GM12878 (cell line): Measurements from ENCODE around the gene SLC37A1. TPM values are rescaled to one million over a fixed set of nuclear protein-coding genes. Genes with fewer than 3 reads are reported as not detected.

Experiments
- ATAC-seq: fragments of 200-7000 bp; cut with Tn5 transposase; 3 replicates; pipeline ENCODE4 v1.9.1; 2020; ENCODE audit warnings: mild to moderate bottlenecking, moderate library complexity
- BruUV-seq: library from RNA; stranded (reverse); fragments of 400-500 nt; replicated peaks from 2 replicates; lab custom pipeline; 2021; lab: Mats Ljungman, UMichigan
- CTCF ChIA-PET: fragments of 300-600 bp; sonication (Branson Sonifier 250); formaldehyde crosslinking; extraction: SDS; loops from one replicate; lab custom pipeline; 2021; ENCODE audit warnings: inconsistent platforms; lab: Yijun Ruan, JAX
- POLR2A ChIA-PET: fragments of 350-600 bp; formaldehyde crosslinking; extraction: SDS; loops from one replicate; lab custom pipeline; 2021; ENCODE audit warnings: inconsistent platforms; lab: Charles Lee
- RAD21 ChIA-PET: fragments of 300-600 bp; sonication (Branson Sonifier 250); formaldehyde crosslinking; loops from one replicate; lab custom pipeline; 2023; ENCODE audit warnings: antibody characterized with exemption; ENCODE audit not compliant: unreplicated experiment; lab: Charles Lee
- SMC1A ChIA-PET: fragments of 300-600 bp; sonication (Branson Sonifier 250); formaldehyde crosslinking; loops from one replicate; lab custom pipeline; 2023; ENCODE audit not compliant: unreplicated experiment, uncharacterized antibody; lab: Charles Lee
- DNase-seq: peaks from one replicate; pipeline ENCODE4 v3.0.0-alpha.2; 2011; ENCODE audit warnings: low read depth, low spot score
- FAIRE-seq: peaks from 3 replicates; lab custom pipeline; 2011; peaks lifted over from hg19 to GRCh38; lab: Jason Lieb, UNC
- H2AFZ ChIP-seq: 2 replicates; pipeline ENCODE4 v1.6.0; 2011; ENCODE audit warnings: low read depth, low read length, control low read depth; ENCODE audit not compliant: control insufficient read depth
- H3K27ac ChIP-seq: 2 replicates; pipeline ENCODE4 v1.5.1; 2011; ENCODE audit warnings: control low read depth; ENCODE audit not compliant: control insufficient read depth, insufficient read depth
- H3K27me3 ChIP-seq, 2 experiments: replicated peaks in 1 of 2; 2 replicates each; pipeline versions ENCODE4 v1.6.0 to v1.6.1; 2011; ENCODE audit warnings: low read length in 1 of 2; ENCODE audit not compliant: control insufficient read depth in 2 of 2, insufficient read depth in 2 of 2
- H3K36me3 ChIP-seq, 2 experiments: 2 replicates each; pipeline ENCODE4 v1.5.1; 2011; ENCODE audit warnings: low read length in 1 of 2; ENCODE audit not compliant: control insufficient read depth in 2 of 2, insufficient read depth in 2 of 2
- H3K4me1 ChIP-seq: 2 replicates; pipeline ENCODE4 v1.6.1; 2011; ENCODE audit warnings: mild to moderate bottlenecking, low read length, moderate library complexity, mixed read lengths; ENCODE audit not compliant: control insufficient read depth, insufficient read depth
- H3K4me2 ChIP-seq: 2 replicates; pipeline ENCODE4 v1.6.0; 2011; ENCODE audit warnings: control low read depth; ENCODE audit not compliant: control insufficient read depth, insufficient read depth
- H3K4me3 ChIP-seq: fragments of 200-600 bp; sonication (generic); 2 replicates; pipeline ENCODE4 v1.5.1; 2016
- H3K79me2 ChIP-seq: 2 replicates; pipeline ENCODE4 v1.6.0; 2011; ENCODE audit warnings: low read length; ENCODE audit not compliant: control insufficient read depth, insufficient read depth
- H3K9ac ChIP-seq: 2 replicates; pipeline ENCODE4 v1.8.0; 2011; ENCODE audit warnings: low read length, control low read depth, mixed read lengths; ENCODE audit not compliant: control insufficient read depth, insufficient read depth
- H3K9me3 ChIP-seq: replicated peaks from 3 replicates; pipeline ENCODE4 v1.5.1; 2011; ENCODE audit warnings: mild to moderate bottlenecking, low read length; ENCODE audit not compliant: control insufficient read depth, insufficient read depth
- H4K20me1 ChIP-seq: 2 replicates; pipeline ENCODE4 v1.6.0; 2011; ENCODE audit not compliant: control insufficient read depth, insufficient read depth
- ATF7 ChIP-seq: fragments of 450-650 bp; IDR thresholded peaks from 2 replicates; pipeline ENCODE4 v1.6.1; 2016; ENCODE audit warnings: low read depth, mild to moderate bottlenecking
- CEBPB ChIP-seq, 2 experiments: fragments of 150-350 bp in 1 of 2; IDR thresholded peaks; 2 replicates each; pipeline ENCODE4 v1.6.1; 2012 to 2014; ENCODE audit warnings: low read depth in 2 of 2, low read length in 2 of 2, borderline replicate concordance in 1 of 2, inconsistent platforms in 1 of 2
- CTCF ChIP-seq, 3 experiments: IDR thresholded peaks in 2 of 3; conservative IDR thresholded peaks in 1 of 3; 2 replicates each; pipeline ENCODE4 v1.5.1; 2011; ENCODE audit warnings: low read depth in 3 of 3, low read length in 3 of 3, mild to moderate bottlenecking in 3 of 3, control low read depth in 2 of 3, moderate library complexity in 2 of 3, inconsistent platforms in 1 of 3, mixed read lengths in 1 of 3; ENCODE audit not compliant: control insufficient read depth in 2 of 3, insufficient read depth in 1 of 3; ENCODE audit errors: extremely low read depth in 1 of 3
- EP300 ChIP-seq, 2 experiments: fragments of 150-350 bp in 1 of 2; IDR thresholded peaks; 2 replicates each; pipeline ENCODE4 v1.6.1; 2011 to 2012; ENCODE audit warnings: low read depth in 2 of 2, low read length in 2 of 2, borderline replicate concordance in 1 of 2, improper control_type of control experiment in 1 of 2, inconsistent platforms in 1 of 2; ENCODE audit not compliant: control insufficient read depth in 1 of 2
- GATAD2B ChIP-seq: fragments of 450-650 bp; conservative IDR thresholded peaks from 2 replicates; pipeline ENCODE4 v1.6.1; 2017; ENCODE audit warnings: low read depth, mild to moderate bottlenecking, moderate library complexity
- JUNB ChIP-seq: IDR thresholded peaks from 2 replicates; pipeline ENCODE4 v1.6.1; 2016; ENCODE audit warnings: antibody characterized with exemption, mild to moderate bottlenecking
- KLF5 ChIP-seq: fragments of 450-650 bp; IDR thresholded peaks from 2 replicates; pipeline ENCODE4 v1.6.1; 2014; ENCODE audit warnings: mild to moderate bottlenecking; ENCODE audit not compliant: partially characterized antibody
- NFYA ChIP-seq: IDR thresholded peaks from 2 replicates; pipeline ENCODE4 v1.6.1; 2011; ENCODE audit warnings: low read depth, mild to moderate bottlenecking, low read length, improper control_type of control experiment, borderline replicate concordance
- NKRF ChIP-seq: fragments of 450-650 bp; conservative IDR thresholded peaks from 2 replicates; pipeline ENCODE4 v1.6.1; 2017; ENCODE audit warnings: mild to moderate bottlenecking, moderate library complexity
- PBX3 ChIP-seq: IDR thresholded peaks from 2 replicates; pipeline ENCODE4 v1.6.1; 2011; ENCODE audit warnings: mild to moderate bottlenecking, low read depth, low read length, moderate library complexity; ENCODE audit not compliant: insufficient replicate concordance
- SMAD5 ChIP-seq: IDR thresholded peaks from 2 replicates; pipeline ENCODE4 v1.6.1; 2016; ENCODE audit warnings: antibody characterized with exemption, low read depth
- TBL1XR1 ChIP-seq: IDR thresholded peaks from 2 replicates; pipeline ENCODE4 v1.6.1; 2012; ENCODE audit warnings: low read depth, low read length, improper control_type of control experiment
- TCF3 ChIP-seq: IDR thresholded peaks from 2 replicates; pipeline ENCODE4 v1.6.1; 2012; ENCODE audit warnings: low read depth, mild to moderate bottlenecking, low read length, borderline replicate concordance; ENCODE audit not compliant: insufficient read depth
- ZBTB4 ChIP-seq: fragments of 450-650 bp; formaldehyde crosslinking; IDR thresholded peaks from 2 replicates; pipeline ENCODE4 v1.4.0; 2022; ENCODE audit warnings: mild to moderate bottlenecking, moderate library complexity
- WGBS: methylation state at CpG from one replicate; pipeline ENCODE4 v1.1.6; 2016; ENCODE audit warnings: low lambda C conversion rate; ENCODE audit not compliant: insufficient replicate concordance, insufficient coverage; ENCODE audit errors: missing lambda C conversion rate; 5-methylcytosine and 5-hydroxymethylcytosine counted together
- in situ Hi-C: fragments of 300-500 bp; cut with MboI; formaldehyde crosslinking; loops from 9 replicates; pipeline ENCODE4 v1.14.3; 2018; ENCODE audit warnings: mixed read lengths
- intact Hi-C: fragments of 100-400 bp; cut with micrococcal nuclease; formaldehyde crosslinking; loops from one replicate; pipeline ENCODE4 v1.14.2; 2022; ENCODE audit not compliant: unreplicated experiment
- polyA plus RNA-seq, 11 experiments: library from polyadenylated mRNA; depleted of rRNA in 4 of 11; unstranded in 6 of 11; stranded (reverse) in 5 of 11; fragments of >200 nt; fragmentation: Nextera tagmentation in 4 of 11; fragmentation: Illumina TruSeq in 1 of 11; extraction: Ambion mirVana in 4 of 11; extraction: Trizol in 1 of 11; gene quantifications; 1 replicate in 1 of 11; 2 replicates in 10 of 11; pipeline versions ENCODE4 v1.2.1 to v1.2.3, GENCODE V29; 2011 to 2016; ENCODE audit warnings: inconsistent platforms in 2 of 11, missing spikeins in 2 of 11, low read depth in 1 of 11
- total RNA-seq, 4 experiments: library from RNA; depleted of rRNA in 3 of 4; stranded (reverse); fragments of >200 nt in 3 of 4; fragmentation: Illumina TruSeq in 1 of 4; extraction: Trizol in 1 of 4; gene quantifications; 2 replicates each; pipeline versions ENCODE4 v1.2.1 to v1.2.3, GENCODE V29; 2013 to 2021

The SLC37A1 gene
- total and polyA plus RNA-seq, 10 of the 15 experiments (the other 5 are each of a cell fraction or from before 2014, with no cell fraction given), result 1.1 to 35.5 (median 24.4) TPM

GRCh38 chr21:42541618-42542017, 28.0 kb downstream of the SLC37A1 start (continued):
- no peak for TF ChIP-seq NKRF

GRCh38 chr21:42542196-42542595, 28.5 kb downstream of the SLC37A1 start:
- Histone ChIP-seq H3K9me3 (no peaks in the 10 kb centered on the region), H3K4me2 (no peak overlapping the region), H2AFZ (no peak overlapping the region), H4K20me1 (no peaks in the 10 kb centered on the region), H3K27me3 (no peaks in the 10 kb centered on the region), H3K4me1 (peaks cover 1% of the 10 kb centered on the region), H3K4me3 (no peak overlapping the region), H3K36me3 (peaks cover 15 to 16% of the 10 kb centered on the region in 2 experiments), H3K79me2 (no peaks in the 10 kb centered on the region), H3K9ac (no peak overlapping the region), H3K27ac (no peak overlapping the region)
- ChIA-PET RAD21 (no interaction called here), SMC1A (no interaction called here), CTCF (no interaction called here), POLR2A (no interaction called here)
- WGBS, result 88% methylated on average over 8 of the region's 8 CpGs
- FAIRE-seq, result no peak
- DNase-seq, result no peak
- intact Hi-C loops, result no loop called here
- BruUV-seq, result no TSS peak
- ATAC-seq, result no peak
- in situ Hi-C loops, result no loop called here
- no peak for TF ChIP-seq CTCF (IDR thresholded peaks at IDR 0.05 in 2 of 3, conservative IDR thresholded peaks at IDR 0.05 in 1 of 3; ENCODE audit: control insufficient read depth in 2 of 3, extremely low read depth in 1 of 3, insufficient read depth in 1 of 3, low read depth in 3 of 3, low read length in 3 of 3)
- no peak for TF ChIP-seq TBL1XR1
- TF ChIP-seq TCF3, result no peak
- no peak for TF ChIP-seq GATAD2B
- TF ChIP-seq NFYA, result no peak
- no peak for TF ChIP-seq EP300 (IDR thresholded peaks at IDR 0.05; ENCODE audit: borderline replicate concordance in 1 of 2, control insufficient read depth in 1 of 2, low read depth in 2 of 2, low read length in 2 of 2)
- TF ChIP-seq SMAD5, result no peak
- TF ChIP-seq ATF7, result no peak
- TF ChIP-seq ZBTB4, result no peak
- no peak for TF ChIP-seq KLF5
- no peak for TF ChIP-seq JUNB
- TF ChIP-seq PBX3, result no peak
- no peak for TF ChIP-seq CEBPB (IDR thresholded peaks at IDR 0.05; ENCODE audit: borderline replicate concordance in 1 of 2, low read depth in 2 of 2, low read length in 2 of 2)
